MM.1S (cell line): ENCODE data around the gene C14orf93.

Experiments used
- DNase-seq: peaks from one replicate; pipeline ENCODE4 v3.0.0-alpha.2; 2015
- H2AFZ ChIP-seq: fragments of 300-600 bp; sonication (generic); 2 replicates; pipeline ENCODE4 v1.6.0; 2016; ENCODE audit warnings: antibody characterized with exemption, low read length
- H3F3A ChIP-seq: fragments of 300-600 bp; sonication (generic); 2 replicates; pipeline ENCODE4 v1.6.1; 2016; ENCODE audit warnings: mild to moderate bottlenecking, antibody characterized with exemption, low read length, moderate library complexity, mixed read lengths; ENCODE audit not compliant: insufficient read depth
- H3K27ac ChIP-seq: fragments of 300-600 bp; sonication (generic); 2 replicates; pipeline ENCODE4 v1.5.1; 2016; ENCODE audit warnings: mild to moderate bottlenecking, low read length
- H3K27me3 ChIP-seq: fragments of 300-600 bp; sonication (generic); replicated peaks from 2 replicates; pipeline ENCODE4 v1.6.0; 2016; ENCODE audit warnings: low read length; ENCODE audit not compliant: insufficient read depth
- H3K36me3 ChIP-seq: fragments of 300-600 bp; sonication (generic); replicated peaks from 2 replicates; pipeline ENCODE4 v1.6.1; 2016; ENCODE audit warnings: mild to moderate bottlenecking, low read length, mixed read lengths; ENCODE audit not compliant: insufficient read depth
- H3K4me1 ChIP-seq: fragments of 300-600 bp; sonication (generic); 2 replicates; pipeline ENCODE4 v1.6.1; 2016; ENCODE audit warnings: low read length, mixed read lengths
- H3K4me2 ChIP-seq: fragments of 300-600 bp; sonication (generic); 2 replicates; pipeline ENCODE4 v1.6.0; 2016; ENCODE audit warnings: low read depth, low read length
- H3K4me3 ChIP-seq: fragments of 300-600 bp; sonication (generic); 2 replicates; pipeline ENCODE4 v1.5.1; 2016; ENCODE audit warnings: low read length, mixed read lengths
- H3K79me2 ChIP-seq: fragments of 300-600 bp; sonication (generic); 2 replicates; pipeline ENCODE4 v1.6.1; 2016; ENCODE audit warnings: mixed run types, low read length, mixed read lengths
- H3K9ac ChIP-seq: fragments of 300-600 bp; sonication (generic); 2 replicates; pipeline ENCODE4 v1.6.1; 2016; ENCODE audit warnings: low read length, mixed read lengths
- H3K9me2 ChIP-seq: fragments of 300-600 bp; sonication (generic); replicated peaks from 2 replicates; pipeline ENCODE4 v1.6.1; 2016; ENCODE audit warnings: mild to moderate bottlenecking, low read length, mixed read lengths; ENCODE audit not compliant: insufficient read depth
- H3K9me3 ChIP-seq: fragments of 300-600 bp; sonication (generic); replicated peaks from 2 replicates; pipeline ENCODE4 v1.6.1; 2016; ENCODE audit warnings: mild to moderate bottlenecking, low read length, mixed read lengths; ENCODE audit not compliant: insufficient read depth
- H4K20me1 ChIP-seq: fragments of 300-600 bp; sonication (generic); 2 replicates; pipeline ENCODE4 v1.6.1; 2016; ENCODE audit warnings: mild to moderate bottlenecking, low read length, moderate library complexity, mixed read lengths; ENCODE audit not compliant: insufficient read depth
- EZH2 ChIP-seq: fragments of 300-600 bp; sonication (generic); optimal IDR thresholded peaks from 2 replicates; pipeline ENCODE3; 2017; ENCODE audit warnings: low read depth, mild to moderate bottlenecking, antibody characterized with exemption, low read length, mixed read lengths
- EZH2phosphoT487 ChIP-seq: fragments of 300-600 bp; sonication (generic); IDR thresholded peaks from 2 replicates; pipeline ENCODE4 v1.6.1; 2018; ENCODE audit warnings: antibody characterized with exemption, low read length
- TF ChIP-seq, protein P1 (sequence below): fragments of 300-600 bp; sonication (generic); IDR thresholded peaks from 2 replicates; pipeline ENCODE4 v1.5.1; 2016; ENCODE audit warnings: antibody characterized with exemption, low read length, mixed read lengths

Gene C14orf93

DNA sequence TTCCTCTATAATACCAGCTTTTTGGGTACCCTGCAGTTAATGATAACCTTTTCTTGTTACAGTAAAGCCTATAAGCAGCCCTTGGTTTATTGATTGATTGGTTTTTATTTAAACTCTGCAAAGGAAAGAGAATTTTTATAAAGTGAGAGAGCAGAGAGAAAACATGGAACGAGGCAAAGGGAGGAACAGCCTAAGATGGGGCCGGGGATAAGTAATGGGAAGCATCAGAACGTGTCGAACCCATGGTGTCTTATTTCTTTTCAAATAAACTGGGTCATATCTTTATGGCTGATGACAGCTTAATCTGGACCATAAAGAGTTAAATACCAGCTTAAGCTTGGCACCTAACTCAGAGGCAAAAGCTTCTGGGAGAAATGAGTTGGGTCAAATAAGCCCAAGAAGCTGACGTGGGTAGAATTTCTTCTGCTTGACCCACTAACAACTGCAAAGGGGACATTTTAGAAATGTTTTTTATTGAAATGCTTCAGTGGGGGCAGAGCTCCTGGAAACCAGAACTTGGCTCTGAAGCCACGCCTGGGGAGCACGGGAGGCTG lies 12.0 kb upstream of the C14orf93 start:
- H3K4me3 ChIP-seq, result no peak overlapping the region
- H3K9me3 ChIP-seq, result no peaks in the 10 kb centered on the region
- H3K9ac ChIP-seq, result no peak overlapping the region
- H3K36me3 ChIP-seq, result no peaks in the 10 kb centered on the region
- H3K9me2 ChIP-seq, result no peaks in the 10 kb centered on the region
- H3F3A ChIP-seq, result no peaks in the 10 kb centered on the region
- no peak for DNase-seq
- no peak overlapping the region for H3K27ac ChIP-seq
- H2AFZ ChIP-seq, result no peak overlapping the region
- no peak overlapping the region for H3K4me2 ChIP-seq
- H3K27me3 ChIP-seq, result no peaks in the 10 kb centered on the region
- no peaks in the 10 kb centered on the region for H4K20me1 ChIP-seq
- no peaks in the 10 kb centered on the region for H3K4me1 ChIP-seq
- TF ChIP-seq EZH2, result no peak
- TF ChIP-seq, protein P1, sequence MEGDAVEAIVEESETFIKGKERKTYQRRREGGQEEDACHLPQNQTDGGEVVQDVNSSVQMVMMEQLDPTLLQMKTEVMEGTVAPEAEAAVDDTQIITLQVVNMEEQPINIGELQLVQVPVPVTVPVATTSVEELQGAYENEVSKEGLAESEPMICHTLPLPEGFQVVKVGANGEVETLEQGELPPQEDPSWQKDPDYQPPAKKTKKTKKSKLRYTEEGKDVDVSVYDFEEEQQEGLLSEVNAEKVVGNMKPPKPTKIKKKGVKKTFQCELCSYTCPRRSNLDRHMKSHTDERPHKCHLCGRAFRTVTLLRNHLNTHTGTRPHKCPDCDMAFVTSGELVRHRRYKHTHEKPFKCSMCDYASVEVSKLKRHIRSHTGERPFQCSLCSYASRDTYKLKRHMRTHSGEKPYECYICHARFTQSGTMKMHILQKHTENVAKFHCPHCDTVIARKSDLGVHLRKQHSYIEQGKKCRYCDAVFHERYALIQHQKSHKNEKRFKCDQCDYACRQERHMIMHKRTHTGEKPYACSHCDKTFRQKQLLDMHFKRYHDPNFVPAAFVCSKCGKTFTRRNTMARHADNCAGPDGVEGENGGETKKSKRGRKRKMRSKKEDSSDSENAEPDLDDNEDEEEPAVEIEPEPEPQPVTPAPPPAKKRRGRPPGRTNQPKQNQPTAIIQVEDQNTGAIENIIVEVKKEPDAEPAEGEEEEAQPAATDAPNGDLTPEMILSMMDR, result no peak
- TF ChIP-seq EZH2phosphoT487, result no peak
- H3K79me2 ChIP-seq, result no peaks in the 10 kb centered on the region

GRCh38 chr14:23021434-23021833 lies 11.5 kb upstream of the C14orf93 start:
- Histone ChIP-seq H3K4me2 (no peak overlapping the region), H3K36me3 (no peaks in the 10 kb centered on the region), H3F3A (no peaks in the 10 kb centered on the region), H3K4me3 (no peak overlapping the region), H3K27ac (no peak overlapping the region), H4K20me1 (no peaks in the 10 kb centered on the region), H3K9ac (no peak overlapping the region), H3K79me2 (no peaks in the 10 kb centered on the region), H3K9me2 (no peaks in the 10 kb centered on the region), H2AFZ (no peak overlapping the region), H3K27me3 (no peaks in the 10 kb centered on the region), H3K9me3 (no peaks in the 10 kb centered on the region), H3K4me1 (no peaks in the 10 kb centered on the region)
- TF ChIP-seq, protein P1, result no peak
- no peak for TF ChIP-seq EZH2phosphoT487
- no peak for TF ChIP-seq EZH2
- DNase-seq, result no peak

DNA sequence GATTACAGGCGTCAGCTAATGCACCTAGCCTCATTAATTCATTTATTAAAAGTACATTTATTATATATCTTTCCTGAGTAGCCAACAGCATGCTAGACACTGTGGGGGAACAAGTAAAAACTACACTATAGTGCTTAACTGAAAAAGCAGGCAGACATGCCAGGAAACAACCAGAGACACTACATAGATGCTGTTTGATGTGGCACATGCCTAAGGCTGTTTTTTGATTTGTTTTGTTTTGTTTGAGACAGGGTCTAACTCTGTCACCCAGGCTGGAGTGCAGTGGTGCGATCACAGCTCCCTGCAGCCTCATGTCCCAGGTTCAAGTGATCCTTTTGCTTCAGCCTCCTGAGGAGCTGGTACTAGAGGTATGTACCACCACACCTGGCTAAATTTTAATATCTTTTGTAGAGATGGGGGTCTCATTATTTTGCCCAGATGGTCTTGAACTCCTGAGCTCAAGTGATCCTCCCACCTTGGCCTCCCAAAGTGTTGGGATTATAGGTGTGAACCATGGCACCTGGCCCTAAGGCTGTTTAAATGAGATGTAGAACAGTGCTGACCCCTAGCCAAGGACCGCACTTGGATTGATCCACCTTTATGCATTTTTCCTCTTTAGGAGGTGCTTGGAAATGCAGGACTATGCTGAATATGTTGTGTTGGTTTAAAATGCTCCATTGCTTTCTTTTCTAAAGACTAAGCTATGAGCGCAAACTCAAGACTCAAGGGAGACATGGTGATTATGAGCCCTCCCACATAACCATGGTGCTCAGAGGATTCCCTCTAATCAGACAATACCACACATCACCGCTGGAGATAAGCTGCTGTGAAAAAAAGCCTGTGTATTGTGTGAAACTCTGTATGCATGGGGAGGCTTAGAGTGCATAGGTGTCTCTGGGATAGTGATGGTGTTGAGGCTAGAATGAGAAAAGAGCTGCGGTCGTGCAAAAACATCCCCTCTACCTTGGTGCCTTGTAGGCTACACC lies 10.5 kb upstream of the C14orf93 start:
- no peak overlapping the region for H3K4me3 ChIP-seq
- no peak for DNase-seq
- no peaks in the 10 kb centered on the region for H4K20me1 ChIP-seq
- H3K4me2 ChIP-seq, result no peak overlapping the region
- no peaks in the 10 kb centered on the region for H3K36me3 ChIP-seq
- H3K4me1 ChIP-seq, result no peaks in the 10 kb centered on the region
- no peaks in the 10 kb centered on the region for H3K79me2 ChIP-seq
- no peak overlapping the region for H3K27ac ChIP-seq
- TF ChIP-seq EZH2phosphoT487, result no peak
- TF ChIP-seq EZH2, result no peak
- TF ChIP-seq, protein P1, result no peak
- H3K9ac ChIP-seq, result no peak overlapping the region
- H3K9me3 ChIP-seq, result no peaks in the 10 kb centered on the region
- H3F3A ChIP-seq, result no peaks in the 10 kb centered on the region
- no peaks in the 10 kb centered on the region for H3K27me3 ChIP-seq
- H3K9me2 ChIP-seq, result no peaks in the 10 kb centered on the region
- no peak overlapping the region for H2AFZ ChIP-seq
